ENCODE measurements around the gene WBP2NL. TPM values are rescaled to one million over a fixed set of nuclear protein-coding genes. Genes with fewer than 3 reads are reported as not detected.

The WBP2NL gene
- total RNA-seq, 1 donor from 2014 or later = not detected

DNA sequence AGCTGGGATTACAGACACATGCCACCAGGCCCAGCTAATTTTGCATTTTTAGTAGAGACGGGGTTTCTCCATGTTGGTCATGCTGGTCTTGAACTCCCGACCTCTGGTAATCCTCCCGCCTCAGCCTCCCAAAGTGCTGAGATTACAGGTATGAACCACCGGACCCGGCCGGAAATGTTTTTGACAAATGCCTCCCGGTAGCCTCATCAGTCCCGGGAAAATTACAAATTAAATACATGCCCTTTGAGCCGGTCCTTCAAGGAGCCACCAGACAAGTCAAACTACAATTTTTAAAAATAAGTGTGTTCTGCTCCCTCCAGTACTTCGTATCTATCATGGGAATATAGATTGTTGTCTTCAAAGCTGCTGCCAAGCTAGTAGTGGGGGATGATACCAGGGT is 17.5 kb downstream of the WBP2NL start:
- Histone ChIP-seq H2AFZ (replicated peaks) (no peak overlapping the region), H3K4me2 (no peak overlapping the region), H3K27me3 (peaks cover 19% of the 10 kb centered on the region), H3K79me2 (ENCODE audit: low read depth) (no peaks in the 10 kb centered on the region), H3K9me3 (ENCODE audit: low read depth) (no peaks in the 10 kb centered on the region), H3K27ac (no peak overlapping the region), H3K36me3 (no peaks in the 10 kb centered on the region), H3F3A (ENCODE audit: low read depth) (no peaks in the 10 kb centered on the region), H4K20me1 (ENCODE audit: low read depth) (no peaks in the 10 kb centered on the region), H3K4me3 (no peak overlapping the region), H3K9ac (no peak overlapping the region), H3K4me1 (no peaks in the 10 kb centered on the region)
- DNase-seq (ENCODE audit: low spot score) = no peak
- no peak for TF ChIP-seq EZH2 (IDR thresholded peaks at IDR 0.05)
- TF ChIP-seq, protein P1, sequence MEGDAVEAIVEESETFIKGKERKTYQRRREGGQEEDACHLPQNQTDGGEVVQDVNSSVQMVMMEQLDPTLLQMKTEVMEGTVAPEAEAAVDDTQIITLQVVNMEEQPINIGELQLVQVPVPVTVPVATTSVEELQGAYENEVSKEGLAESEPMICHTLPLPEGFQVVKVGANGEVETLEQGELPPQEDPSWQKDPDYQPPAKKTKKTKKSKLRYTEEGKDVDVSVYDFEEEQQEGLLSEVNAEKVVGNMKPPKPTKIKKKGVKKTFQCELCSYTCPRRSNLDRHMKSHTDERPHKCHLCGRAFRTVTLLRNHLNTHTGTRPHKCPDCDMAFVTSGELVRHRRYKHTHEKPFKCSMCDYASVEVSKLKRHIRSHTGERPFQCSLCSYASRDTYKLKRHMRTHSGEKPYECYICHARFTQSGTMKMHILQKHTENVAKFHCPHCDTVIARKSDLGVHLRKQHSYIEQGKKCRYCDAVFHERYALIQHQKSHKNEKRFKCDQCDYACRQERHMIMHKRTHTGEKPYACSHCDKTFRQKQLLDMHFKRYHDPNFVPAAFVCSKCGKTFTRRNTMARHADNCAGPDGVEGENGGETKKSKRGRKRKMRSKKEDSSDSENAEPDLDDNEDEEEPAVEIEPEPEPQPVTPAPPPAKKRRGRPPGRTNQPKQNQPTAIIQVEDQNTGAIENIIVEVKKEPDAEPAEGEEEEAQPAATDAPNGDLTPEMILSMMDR (IDR thresholded peaks at IDR 0.05) = no peak
- no peak for TF ChIP-seq EZH2phosphoT487 (IDR thresholded peaks at IDR 0.05)
- Mint-ChIP-seq H3K4me3 (no peak overlapping the region), H3K27me3 (ENCODE audit: insufficient read depth, low read depth) (peaks cover 8% of the 10 kb centered on the region), H3K9me3 (peaks cover 4% of the 10 kb centered on the region), H3K36me3 (no peaks in the 10 kb centered on the region), H3K4me1 (no peaks in the 10 kb centered on the region), H3K27ac (no peak overlapping the region)

DNA sequence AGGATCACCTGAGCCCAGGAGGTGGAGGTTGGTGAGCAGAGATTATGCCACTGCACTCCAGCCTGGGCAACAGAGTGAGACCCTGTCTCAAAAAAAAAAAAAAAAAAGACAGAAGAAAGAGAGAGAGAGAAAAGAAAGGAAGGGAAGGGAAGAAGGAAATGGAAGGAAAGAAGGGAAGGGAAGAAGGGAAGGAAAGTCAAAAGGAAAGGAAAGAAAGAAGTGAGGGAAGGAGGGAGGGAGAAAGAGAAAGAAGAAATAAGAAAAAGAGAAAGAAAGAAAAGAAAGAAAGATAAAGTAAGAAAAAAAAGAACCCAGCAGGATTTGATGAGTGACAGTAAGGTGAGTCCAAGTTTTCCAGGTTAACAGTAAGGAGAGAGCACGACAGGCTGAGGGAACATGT is 19.6 kb downstream of the WBP2NL start:
- DNase-seq (ENCODE audit: low spot score) = no peak
- Mint-ChIP-seq H3K27ac (no peak overlapping the region), H3K4me3 (no peak overlapping the region), H3K27me3 (ENCODE audit: insufficient read depth, low read depth) (peaks cover 10% of the 10 kb centered on the region), H3K9me3 (no peaks in the 10 kb centered on the region), H3K4me1 (no peaks in the 10 kb centered on the region), H3K36me3 (no peaks in the 10 kb centered on the region)
- H2AFZ ChIP-seq (replicated peaks) = no peak overlapping the region
- no peaks in the 10 kb centered on the region for H4K20me1 ChIP-seq (ENCODE audit: low read depth)
- H3K9ac ChIP-seq = no peak overlapping the region
- peaks cover 19% of the 10 kb centered on the region for H3K27me3 ChIP-seq
- H3K36me3 ChIP-seq = no peaks in the 10 kb centered on the region
- no peaks in the 10 kb centered on the region for H3K79me2 ChIP-seq (ENCODE audit: low read depth)
- no peaks in the 10 kb centered on the region for H3K4me1 ChIP-seq
- TF ChIP-seq, protein P1 (IDR thresholded peaks at IDR 0.05) = no peak
- no peak for TF ChIP-seq EZH2phosphoT487 (IDR thresholded peaks at IDR 0.05)
- no peak for TF ChIP-seq EZH2 (IDR thresholded peaks at IDR 0.05)
- no peak overlapping the region for H3K27ac ChIP-seq
- H3K4me2 ChIP-seq = no peak overlapping the region
- no peaks in the 10 kb centered on the region for H3F3A ChIP-seq (ENCODE audit: low read depth)
- H3K9me3 ChIP-seq (ENCODE audit: low read depth) = no peaks in the 10 kb centered on the region
- no peak overlapping the region for H3K4me3 ChIP-seq

DNA sequence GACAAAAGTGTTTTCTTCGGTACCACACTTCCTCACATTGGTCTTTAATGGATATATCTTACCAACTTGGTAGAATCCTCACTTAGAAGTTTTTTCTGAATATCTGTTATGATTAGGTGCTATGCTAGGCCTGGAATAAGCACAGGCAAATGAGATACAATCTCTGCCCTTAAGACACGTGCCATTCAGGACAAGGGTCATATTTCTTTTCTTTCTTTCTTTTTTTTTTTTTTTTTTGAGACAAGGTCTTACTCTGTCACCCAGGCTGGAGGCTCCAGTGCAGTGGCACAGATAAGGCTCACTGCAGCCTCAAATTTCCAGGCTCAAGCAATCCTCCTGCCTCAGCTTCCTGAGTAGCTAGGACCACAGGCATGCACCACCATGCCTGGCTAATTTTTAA is 23.0 kb downstream of the WBP2NL start:
- DNase-seq (ENCODE audit: low spot score) = no peak
- H4K20me1 ChIP-seq (ENCODE audit: low read depth) = no peaks in the 10 kb centered on the region
- TF ChIP-seq EZH2 (IDR thresholded peaks at IDR 0.05) (no peak), EZH2phosphoT487 (IDR thresholded peaks at IDR 0.05) (no peak)
- TF ChIP-seq, protein P1 (IDR thresholded peaks at IDR 0.05) = no peak
- H3K9me3 Mint-ChIP-seq = no peaks in the 10 kb centered on the region
- no peaks in the 10 kb centered on the region for H3K9me3 ChIP-seq (ENCODE audit: low read depth)
- no peak overlapping the region for H3K9ac ChIP-seq
- H3K27me3 Mint-ChIP-seq (ENCODE audit: insufficient read depth, low read depth) = peaks cover 4% of the 10 kb centered on the region
- H3F3A ChIP-seq (ENCODE audit: low read depth) = no peaks in the 10 kb centered on the region
- no peaks in the 10 kb centered on the region for H3K4me1 ChIP-seq
- no peak overlapping the region for H3K27ac Mint-ChIP-seq
- H2AFZ ChIP-seq (replicated peaks) = no peak overlapping the region
- no peak overlapping the region for H3K4me2 ChIP-seq
- no peak overlapping the region for H3K4me3 ChIP-seq
- H3K36me3 Mint-ChIP-seq = no peaks in the 10 kb centered on the region
- no peaks in the 10 kb centered on the region for H3K4me1 Mint-ChIP-seq
- H3K27me3 ChIP-seq = peaks cover 12% of the 10 kb centered on the region
- H3K4me3 Mint-ChIP-seq = no peak overlapping the region
- no peaks in the 10 kb centered on the region for H3K79me2 ChIP-seq (ENCODE audit: low read depth)
- H3K27ac ChIP-seq = no peak overlapping the region
- H3K36me3 ChIP-seq = no peaks in the 10 kb centered on the region

Data from neural progenitor cell (in vitro differentiated cells).